Measurements from ENCODE around the gene SEMA3E. TPM values are rescaled to one million over a fixed set of nuclear protein-coding genes. Genes with fewer than 3 reads are reported as not detected.

The SEMA3E gene
- total RNA-seq, 4 donors from 2014 or later, result 10.1 to 29.2 (median 15.8) TPM

- DNase-seq (ENCODE audit: extremely low spot score), result no peak
- no peaks in the 10 kb centered on the region for H3K27me3 ChIP-seq
- no peaks in the 10 kb centered on the region for H3K9me3 ChIP-seq
- H3K27ac ChIP-seq (replicated peaks in 1 of 4), result no peak overlapping the region
- no peak for TF ChIP-seq EP300 (IDR thresholded peaks at IDR 0.05)
- no peak for TF ChIP-seq CTCF (IDR thresholded peaks at IDR 0.05)
- TF ChIP-seq POLR2A (IDR thresholded peaks at IDR 0.05; ENCODE audit: low read depth), result no peak
- no peak for TF ChIP-seq POLR2AphosphoS5 (IDR thresholded peaks at IDR 0.05)
- H3K4me1 ChIP-seq, result no peaks in the 10 kb centered on the region
- no peak overlapping the region for H3K4me3 ChIP-seq
- WGBS, result 81% methylated on average over 1 of the region's 1 CpG
- no peaks in the 10 kb centered on the region for H3K36me3 ChIP-seq
- intact Hi-C loops (cut with DNase I), result no loop called here
These were observed 229.9 kb downstream of the SEMA3E start for GRCh38 chr7:83419013-83419412.

GRCh38 chr7:83415840-83416239, 233.1 kb downstream of the SEMA3E start:
- H3K4me1 ChIP-seq, result peaks cover 0 to 6% (median 0%) of the 10 kb centered on the region in 4 donors
- no peaks in the 10 kb centered on the region for H3K36me3 ChIP-seq
- TF ChIP-seq CTCF (IDR thresholded peaks at IDR 0.05), result no peak
- no peak for TF ChIP-seq POLR2A (IDR thresholded peaks at IDR 0.05; ENCODE audit: low read depth)
- TF ChIP-seq EP300 (IDR thresholded peaks at IDR 0.05), result no peak
- no peak for TF ChIP-seq POLR2AphosphoS5 (IDR thresholded peaks at IDR 0.05)
- intact Hi-C loops (cut with DNase I), result no loop called here
- H3K9me3 ChIP-seq, result no peaks in the 10 kb centered on the region
- no peaks in the 10 kb centered on the region for H3K27me3 ChIP-seq
- H3K4me3 ChIP-seq, result no peak overlapping the region
- DNase-seq (ENCODE audit: extremely low spot score), result no peak
- no peak overlapping the region for H3K27ac ChIP-seq (replicated peaks in 1 of 4)
- 60% methylated on average over 2 of the region's 2 CpGs for WGBS

GRCh38 chr7:83414947-83415346, 234.0 kb downstream of the SEMA3E start:
- Histone ChIP-seq H3K4me1 (peaks cover 0 to 6% (median 0%) of the 10 kb centered on the region in 4 donors), H3K4me3 (no peak overlapping the region), H3K36me3 (no peaks in the 10 kb centered on the region), H3K27me3 (no peaks in the 10 kb centered on the region), H3K9me3 (no peaks in the 10 kb centered on the region), H3K27ac (replicated peaks in 1 of 4) (no peak overlapping the region)
- TF ChIP-seq CTCF (IDR thresholded peaks at IDR 0.05) (no peak), POLR2A (IDR thresholded peaks at IDR 0.05; ENCODE audit: low read depth) (no peak), POLR2AphosphoS5 (IDR thresholded peaks at IDR 0.05) (no peak), EP300 (IDR thresholded peaks at IDR 0.05) (no peak)
- no peak for DNase-seq (ENCODE audit: extremely low spot score)
- 57% methylated on average over 2 of the region's 2 CpGs for WGBS
- intact Hi-C loops (cut with DNase I), result no loop called here

- no peak overlapping the region for H3K27ac ChIP-seq (replicated peaks in 1 of 4)
- peaks cover 0 to 6% (median 0%) of the 10 kb centered on the region in 4 donors for H3K4me1 ChIP-seq
- whole genome bisulfite sequencing, result 37% methylated on average over 4 of the region's 4 CpGs
- intact Hi-C loops (cut with DNase I), result loop anchor here (2.0 kb wide), 1 partner anchor 241 kb away; no protein-coding TSS in a partner anchor
- H3K4me3 ChIP-seq, result no peak overlapping the region
- H3K9me3 ChIP-seq, result no peaks in the 10 kb centered on the region
- TF ChIP-seq POLR2A (IDR thresholded peaks at IDR 0.05; ENCODE audit: low read depth) (no peak), POLR2AphosphoS5 (IDR thresholded peaks at IDR 0.05) (no peak), EP300 (IDR thresholded peaks at IDR 0.05) (no peak)
- DNase-seq (ENCODE audit: extremely low spot score), result no peak
- no peaks in the 10 kb centered on the region for H3K36me3 ChIP-seq
- H3K27me3 ChIP-seq, result no peaks in the 10 kb centered on the region
These were observed 235.1 kb downstream of the SEMA3E start for GRCh38 chr7:83413831-83414230.

- no peaks in the 10 kb centered on the region for H3K27me3 ChIP-seq
- no peaks in the 10 kb centered on the region for H3K9me3 ChIP-seq
- DNase-seq (ENCODE audit: extremely low spot score), result no peak
- peaks cover 0 to 6% (median 0%) of the 10 kb centered on the region in 4 donors for H3K4me1 ChIP-seq
- H3K27ac ChIP-seq (replicated peaks in 1 of 4), result no peak overlapping the region
- H3K36me3 ChIP-seq, result no peaks in the 10 kb centered on the region
- TF ChIP-seq POLR2A (IDR thresholded peaks at IDR 0.05; ENCODE audit: low read depth), result no peak
- TF ChIP-seq POLR2AphosphoS5 (IDR thresholded peaks at IDR 0.05), result no peak
- no peak for TF ChIP-seq CTCF (IDR thresholded peaks at IDR 0.05)
- no peak for TF ChIP-seq EP300 (IDR thresholded peaks at IDR 0.05)
- WGBS, result 83% methylated on average over 2 of the region's 2 CpGs
- intact Hi-C loops (cut with DNase I), result loop anchor here (2.0 kb wide), 1 partner anchor 241 kb away; no protein-coding TSS in a partner anchor
- H3K4me3 ChIP-seq, result no peak overlapping the region
These were observed 235.5 kb downstream of the SEMA3E start for GRCh38 chr7:83413424-83413823.
